Fibroblast of gingiva (primary cell): ENCODE measurements around the gene RNF123.

ENCODE experiments used
- DNase-seq: peaks from one replicate; pipeline ENCODE4 v3.0.0-alpha.2; 2011; ENCODE audit warnings: low read depth

RNF123 gene

DNA sequence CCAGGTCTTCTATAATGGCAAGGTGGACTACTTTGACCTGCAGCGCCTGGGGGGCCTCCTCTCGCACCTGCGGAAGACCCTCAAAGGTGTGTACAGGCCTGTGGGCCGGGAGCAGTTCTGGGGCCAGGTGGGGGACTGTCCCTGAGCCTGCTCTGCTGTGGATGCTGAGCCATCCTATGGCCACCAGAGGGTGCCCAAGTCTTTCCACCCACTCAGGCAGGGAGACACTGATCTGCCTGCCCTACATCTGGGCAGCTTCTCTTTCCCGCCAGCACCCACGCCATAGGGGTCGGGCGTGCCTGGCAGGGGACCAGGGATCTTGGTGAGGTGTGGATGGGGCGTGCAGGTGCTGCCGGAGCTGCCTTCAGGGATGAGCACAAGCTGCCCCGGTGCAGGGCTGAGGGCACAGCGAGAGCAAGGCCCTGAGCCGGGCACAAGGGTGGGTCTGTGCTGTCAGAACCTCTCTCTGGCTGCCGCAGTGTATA lies 14.1 kb downstream of the RNF123 start:
- peak; percentile 49 for DNase-seq

DNA sequence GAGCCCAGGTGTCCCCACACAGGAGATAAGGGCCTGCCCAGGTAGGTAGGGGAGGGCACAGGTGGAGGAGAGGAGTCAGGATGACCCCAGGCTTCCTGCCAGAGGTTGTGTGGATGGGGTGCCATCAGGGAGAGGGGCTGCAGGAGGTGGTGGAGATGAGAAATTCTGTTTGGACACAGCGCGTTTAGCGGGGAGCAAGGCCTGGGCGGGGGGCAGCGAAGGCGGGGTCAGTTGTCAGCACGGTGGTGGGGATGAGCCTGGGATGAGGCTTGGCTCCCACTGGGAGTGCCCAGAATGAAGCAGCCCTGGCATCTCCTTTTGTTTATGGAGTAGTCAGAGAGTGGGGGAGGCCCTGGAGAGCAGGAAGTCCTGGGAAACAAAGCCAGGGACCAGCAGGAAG lies 14.6 kb downstream of the RNF123 start:
- no peak for DNase-seq

DNA sequence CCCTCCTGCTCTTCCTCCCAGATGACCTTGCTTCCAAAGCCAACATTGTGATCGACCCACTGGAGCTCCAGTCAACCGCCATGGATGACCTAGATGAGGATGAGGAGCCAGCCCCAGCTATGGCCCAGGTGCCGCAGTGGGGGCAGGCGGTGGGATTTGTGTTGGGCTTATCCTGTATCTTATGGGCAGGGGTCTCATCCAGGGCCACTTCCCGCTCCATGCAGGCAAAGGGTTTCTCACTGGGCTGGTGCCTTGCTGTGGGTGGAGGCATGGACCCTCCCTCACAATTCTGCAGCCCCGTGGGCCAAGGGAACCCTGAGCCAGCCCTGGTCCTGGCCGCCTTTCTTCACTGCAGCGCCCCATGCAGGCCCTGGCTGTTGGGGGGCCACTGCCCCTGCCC lies 15.3 kb downstream of the RNF123 start:
- no peak for DNase-seq

DNA sequence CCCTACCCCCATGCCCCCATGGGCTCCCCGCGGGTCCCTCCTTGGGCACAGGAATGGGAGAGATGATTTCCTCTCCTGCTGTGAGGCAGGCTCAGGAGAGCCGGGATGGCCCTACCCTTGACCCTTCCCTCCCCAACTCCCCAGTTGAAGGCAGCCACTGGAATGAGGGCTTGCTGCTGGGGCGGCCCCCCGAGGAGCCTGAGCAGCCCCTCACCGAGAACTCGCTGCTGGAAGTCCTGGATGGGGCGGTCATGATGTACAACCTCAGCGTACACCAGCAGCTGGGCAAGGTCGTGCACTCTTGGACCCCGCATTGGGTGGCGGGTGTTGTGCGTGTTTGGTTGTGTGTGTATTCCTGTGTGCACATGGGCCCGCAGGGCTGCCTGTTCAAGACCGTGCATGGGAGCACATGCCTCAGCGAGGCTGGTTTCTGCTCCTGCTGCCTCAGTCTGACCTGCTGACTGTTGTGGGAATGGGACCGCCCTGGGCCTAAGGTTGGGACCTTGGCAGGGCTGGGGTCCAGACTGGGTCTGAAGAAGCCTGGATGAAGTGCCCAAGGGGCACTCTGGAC lies 16.1 kb downstream of the RNF123 start:
- no peak for DNase-seq

DNA sequence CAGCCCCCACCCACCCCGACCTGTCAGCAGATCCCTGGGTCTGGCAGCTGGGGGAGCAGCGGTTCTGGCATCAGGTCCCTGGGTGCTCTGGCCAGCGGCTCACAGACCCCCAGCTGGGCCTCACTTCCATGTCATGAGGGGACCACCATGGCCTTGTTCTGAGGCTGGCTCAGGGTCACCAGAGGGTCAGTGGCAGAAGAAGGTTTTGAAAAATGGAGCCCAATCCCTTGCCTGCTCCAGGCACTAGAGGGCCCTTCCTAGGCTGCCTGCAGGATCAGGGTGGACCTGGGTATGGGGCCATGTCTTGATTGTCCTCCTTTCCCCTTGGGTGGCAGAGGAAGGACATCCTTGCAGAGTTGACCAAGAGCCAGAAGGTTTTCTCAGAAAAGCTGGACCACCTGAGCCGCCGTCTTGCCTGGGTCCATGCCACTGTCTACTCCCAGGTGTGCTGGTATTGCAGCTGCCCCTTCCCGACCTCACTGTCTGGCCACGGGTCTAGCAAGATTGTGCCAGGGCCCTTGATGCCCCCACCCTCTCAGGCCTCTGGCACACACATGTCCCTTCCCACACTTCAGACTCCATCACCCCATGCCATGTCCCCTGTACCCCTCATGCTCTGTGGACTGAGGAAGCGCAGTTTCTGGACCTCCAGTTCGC lies 17.2 kb downstream of the RNF123 start:
- no peak for DNase-seq

DNA sequence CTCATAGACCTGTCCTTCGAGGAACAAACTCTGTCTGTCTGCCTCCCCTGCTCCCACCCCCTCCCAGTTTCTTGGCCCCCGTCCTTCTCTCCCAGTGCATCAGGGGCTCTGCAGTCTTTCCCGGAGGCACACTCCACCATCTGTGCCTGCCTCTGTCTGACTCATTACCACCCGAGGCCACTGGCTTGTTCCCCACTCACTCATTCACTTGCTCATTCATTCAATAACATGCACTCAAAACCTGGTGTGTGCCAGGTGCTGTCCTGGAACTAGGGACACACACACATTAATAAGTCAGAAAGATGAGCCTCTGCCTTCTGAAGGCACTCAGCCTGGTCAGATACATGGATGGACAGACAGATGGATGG lies 17.7 kb downstream of the RNF123 start:
- no peak for DNase-seq

DNA sequence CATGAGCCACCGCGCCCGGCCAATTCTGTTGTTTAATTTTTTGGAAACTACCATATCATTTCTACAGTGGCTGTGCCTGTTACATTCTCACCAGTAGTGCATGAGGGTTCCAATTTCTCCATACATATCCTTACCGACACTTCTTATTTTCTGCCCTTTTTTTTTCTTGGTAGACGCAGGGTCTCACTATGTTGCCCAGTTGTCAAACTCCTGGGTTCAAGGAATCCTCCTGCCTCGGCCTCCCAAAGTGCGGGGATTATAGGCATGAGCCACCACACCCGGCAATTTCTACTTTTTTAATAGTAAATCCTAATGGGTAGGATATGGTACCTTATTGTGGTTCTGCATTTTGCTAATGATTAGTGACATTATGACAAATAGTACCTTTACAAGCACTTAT lies 20.5 kb downstream of the RNF123 start:
- DNase-seq = no peak

DNA sequence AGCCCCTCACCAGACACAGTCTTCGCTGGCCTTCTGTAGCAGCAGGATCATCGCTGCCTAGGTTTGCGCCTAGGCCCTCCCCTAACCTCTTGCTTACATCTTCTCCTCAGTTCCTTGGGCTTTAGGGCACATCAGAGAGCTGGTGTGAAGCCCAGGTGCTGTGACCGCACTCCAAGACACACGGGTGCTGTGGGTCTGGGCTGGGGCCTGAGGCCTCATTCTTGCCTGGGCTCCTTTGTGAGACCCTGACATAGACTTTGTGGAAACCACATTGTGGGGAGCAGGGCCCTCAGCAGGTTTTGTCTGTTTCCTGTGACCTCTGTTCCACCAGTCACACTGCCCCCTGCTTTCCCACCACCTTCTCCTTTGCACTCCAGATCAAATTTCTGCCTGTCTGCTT lies 22.1 kb downstream of the RNF123 start:
- no peak for DNase-seq

DNA sequence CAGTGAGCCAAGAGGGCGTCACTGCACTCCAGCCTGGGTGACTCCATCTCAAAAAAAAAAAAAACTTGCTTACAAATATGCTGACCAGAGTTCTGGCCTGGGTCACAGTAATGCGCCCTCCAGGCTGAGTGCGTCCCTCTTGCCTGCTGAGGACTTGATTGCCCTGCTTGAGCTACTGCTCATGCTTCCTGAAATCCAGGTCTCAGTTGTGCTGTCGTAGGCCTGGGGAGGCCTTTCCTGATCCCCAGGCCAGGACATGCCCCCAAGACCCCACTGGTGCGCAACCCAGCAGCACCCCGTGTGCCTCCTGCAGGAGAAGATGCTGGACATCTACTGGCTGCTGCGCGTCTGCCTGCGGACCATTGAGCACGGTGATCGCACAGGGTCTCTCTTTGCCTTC lies 22.8 kb downstream of the RNF123 start:
- DNase-seq = no peak

DNA sequence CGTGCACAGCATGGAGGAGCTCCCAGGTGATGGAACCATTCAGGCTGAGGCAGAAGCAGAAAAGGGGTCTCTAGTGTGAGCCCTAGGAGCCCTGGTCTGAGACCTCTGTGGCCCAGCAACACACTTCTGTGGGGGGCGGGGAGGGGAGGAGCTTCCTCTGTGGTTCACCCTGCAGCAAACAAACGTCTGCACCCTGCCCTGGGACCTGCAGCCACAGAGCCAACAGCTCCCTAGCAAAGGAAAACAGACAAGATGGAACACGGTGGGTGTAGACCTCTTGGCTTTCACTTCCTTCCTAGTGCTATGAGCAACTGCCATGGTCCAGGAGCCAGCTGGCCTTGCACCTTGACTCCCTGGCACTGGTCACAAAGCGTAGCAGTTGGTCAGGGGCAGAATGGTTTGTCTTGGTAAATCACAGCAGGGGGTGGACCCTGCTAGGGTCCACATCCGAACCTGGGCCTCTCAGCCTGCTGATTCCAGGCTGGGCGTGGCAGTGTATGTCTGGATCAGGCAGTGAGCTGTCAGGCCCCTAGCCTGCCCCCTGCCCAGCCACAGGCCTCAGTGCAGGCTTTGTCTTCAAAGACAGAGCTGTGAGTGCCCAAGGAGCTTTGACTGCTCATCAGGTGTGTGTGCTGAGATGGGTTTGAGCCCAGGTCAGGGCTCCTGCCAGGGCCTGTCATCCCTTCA lies 23.4 kb downstream of the RNF123 start:
- DNase-seq = no peak

DNA sequence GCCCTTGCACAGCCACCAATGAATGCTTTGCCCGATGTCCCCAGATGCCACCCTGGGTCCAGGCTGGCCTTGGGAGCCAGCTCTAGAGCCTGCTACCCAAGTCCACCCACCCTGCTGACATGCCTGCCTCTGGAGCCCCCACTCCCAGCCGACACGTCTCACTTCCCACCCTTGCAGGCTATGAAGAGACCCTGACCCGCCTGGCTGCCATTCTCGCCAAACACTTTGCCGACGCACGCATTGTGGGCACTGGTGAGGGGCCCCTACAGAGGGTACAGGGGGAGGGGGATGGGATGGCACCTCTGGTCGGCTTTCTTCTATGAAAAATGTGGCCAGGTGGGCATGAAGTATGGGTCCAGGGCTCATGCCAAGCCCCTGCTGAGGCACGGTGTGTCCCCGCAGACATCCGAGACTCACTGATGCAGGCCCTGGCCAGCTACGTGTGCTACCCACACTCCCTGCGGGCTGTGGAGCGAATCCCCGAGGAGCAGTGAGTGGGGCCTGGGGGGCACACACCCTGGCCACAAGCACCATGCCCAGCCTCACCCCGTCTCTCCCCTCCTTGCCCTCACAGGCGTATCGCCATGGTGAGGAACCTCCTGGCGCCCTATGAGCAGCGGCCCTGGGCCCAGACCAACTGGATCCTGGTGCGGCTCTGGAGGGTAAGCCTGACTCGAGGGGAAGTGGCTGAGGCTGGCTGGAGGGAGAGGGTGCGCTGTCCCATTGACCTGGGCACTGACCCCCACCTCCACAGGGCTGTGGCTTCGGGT lies 24.2 kb downstream of the RNF123 start:
- DNase-seq = no peak

DNA sequence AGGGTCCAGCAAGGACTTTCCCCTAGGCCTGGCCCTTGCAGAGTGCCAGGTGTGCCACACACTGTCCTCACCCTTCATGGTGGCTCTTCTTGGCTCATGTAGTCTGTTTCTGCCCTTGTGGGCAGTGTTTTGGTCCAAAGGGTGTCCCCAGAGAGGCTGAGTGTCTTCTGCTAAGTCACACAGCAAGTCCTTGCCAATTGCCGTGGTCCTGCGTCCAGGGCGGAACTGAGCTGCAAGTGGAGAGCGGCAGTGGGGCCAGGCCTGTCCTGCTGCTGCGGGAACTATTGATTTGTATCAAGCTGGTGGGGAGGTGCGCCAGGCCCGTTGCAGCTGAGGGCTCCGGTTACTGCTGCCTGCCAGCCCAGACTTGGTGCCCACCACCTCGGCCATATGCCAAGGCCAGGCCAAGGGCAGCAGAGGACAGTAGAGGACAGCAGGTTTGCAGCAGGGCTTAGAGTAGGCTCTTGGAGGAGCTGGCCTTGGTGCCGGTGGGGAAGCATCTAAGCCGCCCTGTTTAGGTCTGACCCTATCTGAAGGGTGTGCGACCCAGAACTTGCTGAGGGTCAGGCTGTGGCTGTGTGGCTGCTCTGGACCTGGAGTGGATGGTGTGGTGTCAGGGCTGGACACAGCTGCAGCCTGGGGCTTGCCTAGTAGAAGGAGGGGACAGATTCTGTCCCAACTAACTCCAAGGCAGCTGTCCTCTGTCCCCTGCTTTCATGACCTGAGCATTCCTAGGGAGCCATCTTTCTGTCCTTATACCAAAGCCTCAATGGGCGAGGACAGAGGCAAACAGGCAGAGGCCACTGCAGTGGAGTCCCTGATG lies 25.6 kb downstream of the RNF123 start:
- DNase-seq = no peak

DNA sequence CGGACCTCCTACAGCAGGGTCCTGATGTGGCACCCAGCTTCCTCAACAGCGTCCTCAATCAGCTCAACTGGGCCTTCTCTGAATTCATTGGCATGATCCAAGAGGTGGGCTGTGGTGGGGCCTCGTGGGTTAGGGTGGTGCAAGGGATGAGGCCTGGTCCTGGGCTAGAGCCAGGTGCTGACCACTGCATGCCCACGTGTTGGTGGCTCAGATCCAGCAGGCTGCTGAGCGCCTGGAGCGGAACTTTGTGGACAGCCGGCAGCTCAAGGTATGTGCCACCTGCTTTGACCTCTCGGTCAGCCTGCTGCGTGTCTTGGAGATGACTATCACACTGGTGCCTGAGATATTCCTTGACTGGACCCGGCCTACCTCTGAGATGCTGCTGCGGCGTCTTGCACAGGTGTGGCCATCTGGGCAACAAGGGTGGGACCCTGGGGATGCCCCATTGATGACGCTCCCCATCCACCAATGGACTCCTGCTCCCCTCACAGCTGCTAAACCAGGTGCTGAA lies 26.3 kb downstream of the RNF123 start:
- no peak for DNase-seq

DNA sequence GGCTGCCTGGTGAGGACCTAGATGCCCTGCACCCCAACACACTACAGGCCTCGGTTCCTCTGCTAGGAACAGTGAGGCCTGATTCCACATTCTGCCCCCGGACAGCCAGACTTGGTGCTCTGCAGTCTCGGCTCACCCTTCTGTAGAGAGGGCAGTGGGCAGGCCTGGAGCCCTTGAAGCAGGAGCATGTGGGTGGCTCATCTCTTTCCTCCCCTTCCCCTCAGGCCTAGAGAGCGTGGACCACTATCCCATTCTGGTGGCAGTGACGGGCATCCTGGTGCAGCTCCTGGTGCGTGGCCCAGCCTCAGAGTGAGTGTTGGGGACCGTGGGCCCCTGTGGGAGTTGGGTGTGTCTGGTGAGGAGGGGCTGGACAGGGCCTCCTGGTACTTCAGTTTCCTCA lies 26.8 kb downstream of the RNF123 start:
- DNase-seq = no peak

DNA sequence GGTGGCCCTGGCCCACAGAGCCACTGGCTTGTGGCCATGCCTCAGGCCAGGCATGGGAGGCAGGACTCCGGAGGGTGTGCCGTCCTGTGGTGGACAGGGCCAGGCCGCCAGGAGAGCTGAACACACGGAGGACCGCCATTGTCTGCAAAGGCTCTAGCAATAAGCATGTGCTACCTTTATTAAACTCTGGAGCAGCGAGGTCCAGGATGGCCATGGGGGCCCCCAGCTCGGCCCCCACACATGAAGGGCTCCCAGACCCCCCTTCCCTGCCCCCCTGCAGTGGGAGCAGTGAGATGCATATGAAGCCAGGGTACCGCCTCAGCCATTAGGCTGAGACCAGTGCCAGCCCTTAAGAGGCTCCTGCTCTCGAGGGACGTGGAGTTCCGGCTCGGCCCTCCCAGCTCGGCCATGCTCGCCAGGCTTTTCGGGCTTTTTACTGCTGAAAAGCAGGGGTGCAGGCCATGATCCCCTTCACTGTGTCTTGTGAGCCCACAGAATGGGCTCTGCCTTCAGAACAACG lies 27.4 kb downstream of the RNF123 start:
- DNase-seq = no peak

DNA sequence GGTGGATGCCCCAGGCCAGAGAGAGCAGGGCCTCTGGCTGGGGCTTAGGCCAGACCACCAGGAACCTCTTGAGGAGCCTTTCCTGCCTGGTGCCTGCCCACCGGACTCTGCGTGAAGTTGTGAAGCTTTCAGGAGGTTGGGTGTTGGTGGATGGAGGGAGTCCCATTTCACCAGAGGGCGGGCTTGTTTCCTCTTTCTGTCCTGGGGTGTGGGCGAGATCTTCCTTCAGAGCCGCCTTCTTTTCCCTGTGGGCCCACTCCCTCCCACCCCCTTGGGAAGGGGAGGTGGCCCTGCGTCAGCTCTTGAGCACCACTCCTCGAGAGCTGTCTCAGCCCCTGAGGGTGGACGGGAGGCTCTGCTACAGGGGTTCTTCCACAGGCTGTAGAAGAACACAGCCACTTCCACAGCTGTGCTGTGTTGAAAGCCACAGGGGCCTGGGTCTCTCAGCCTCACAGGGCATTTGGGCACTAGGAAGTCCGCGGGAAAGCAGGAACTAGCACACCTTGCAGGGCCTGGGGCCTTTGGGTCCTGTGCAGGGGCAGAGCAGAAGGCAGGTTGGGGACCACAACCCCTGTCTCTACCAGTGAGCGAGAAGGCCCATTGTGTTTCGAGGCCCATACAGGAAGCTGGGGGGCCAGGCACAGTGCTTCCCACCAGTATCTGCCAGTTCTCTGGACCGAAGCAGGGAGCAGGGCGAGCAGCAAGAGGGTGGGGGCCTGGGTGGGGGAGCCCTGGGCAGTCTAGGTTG lies 28.0 kb downstream of the RNF123 start:
- no peak for DNase-seq

DNA sequence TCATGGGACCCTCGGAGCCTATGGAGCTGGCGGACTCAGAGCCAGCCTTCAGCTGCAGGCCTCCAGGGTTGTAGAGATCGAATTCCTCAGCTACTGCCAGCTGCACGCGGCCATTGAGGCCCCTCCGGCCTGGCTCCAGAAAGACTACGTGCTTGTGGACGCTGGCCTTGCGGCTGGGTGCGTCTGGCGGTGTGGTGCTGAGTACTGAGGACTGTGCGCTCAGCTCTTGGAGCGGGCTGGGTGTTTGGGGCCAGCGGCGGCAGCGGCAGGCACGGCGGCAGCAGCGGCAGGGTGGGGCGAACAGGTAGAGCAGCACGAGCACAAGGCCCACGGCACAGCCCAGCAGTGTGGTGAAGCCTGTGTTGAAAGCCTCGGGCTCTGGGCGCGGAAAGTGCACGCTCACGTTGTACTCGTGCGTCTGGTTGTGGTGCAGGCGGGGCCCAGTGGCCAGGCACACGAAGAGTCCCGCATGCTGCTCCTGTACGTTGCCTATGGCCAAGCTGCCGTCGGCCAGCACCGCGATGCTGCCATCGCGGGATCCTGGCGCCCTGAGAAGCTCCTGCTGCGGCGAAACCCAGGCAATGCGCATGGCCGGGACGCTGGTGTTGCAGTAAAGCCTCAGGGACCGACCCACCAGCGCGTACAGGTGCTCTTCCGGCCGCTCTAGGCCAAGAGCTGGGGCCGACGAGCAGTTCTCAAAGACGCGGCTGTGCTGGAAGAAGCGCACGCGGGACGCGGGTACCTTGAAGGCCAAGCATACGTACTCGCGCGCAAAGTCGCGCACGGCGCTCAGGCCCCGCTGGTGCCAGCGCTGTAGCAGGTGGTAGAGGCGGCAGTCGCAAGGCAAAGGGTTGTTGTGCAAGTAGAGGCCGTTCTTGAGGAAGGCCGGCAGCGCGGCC lies 28.9 kb downstream of the RNF123 start:
- no peak for DNase-seq

DNA sequence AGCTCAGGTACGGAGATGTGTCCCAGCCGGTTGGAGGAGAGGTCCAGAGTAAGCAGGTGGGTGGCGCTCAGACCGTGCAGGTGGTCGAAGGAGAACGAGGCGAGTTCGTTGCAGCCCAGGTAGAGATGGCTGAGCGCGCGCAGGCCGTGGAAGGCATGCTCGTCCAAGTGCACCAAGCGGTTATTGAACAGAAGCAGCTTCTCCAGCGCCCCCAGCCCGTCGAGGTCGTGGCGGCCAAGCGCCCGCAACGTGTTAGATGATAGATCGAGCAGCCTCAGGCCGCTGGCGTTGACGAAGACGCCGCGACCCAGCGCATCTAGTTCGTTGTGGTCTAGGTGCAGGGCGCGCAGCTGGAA lies 29.5 kb downstream of the RNF123 start:
- no peak for DNase-seq

DNA sequence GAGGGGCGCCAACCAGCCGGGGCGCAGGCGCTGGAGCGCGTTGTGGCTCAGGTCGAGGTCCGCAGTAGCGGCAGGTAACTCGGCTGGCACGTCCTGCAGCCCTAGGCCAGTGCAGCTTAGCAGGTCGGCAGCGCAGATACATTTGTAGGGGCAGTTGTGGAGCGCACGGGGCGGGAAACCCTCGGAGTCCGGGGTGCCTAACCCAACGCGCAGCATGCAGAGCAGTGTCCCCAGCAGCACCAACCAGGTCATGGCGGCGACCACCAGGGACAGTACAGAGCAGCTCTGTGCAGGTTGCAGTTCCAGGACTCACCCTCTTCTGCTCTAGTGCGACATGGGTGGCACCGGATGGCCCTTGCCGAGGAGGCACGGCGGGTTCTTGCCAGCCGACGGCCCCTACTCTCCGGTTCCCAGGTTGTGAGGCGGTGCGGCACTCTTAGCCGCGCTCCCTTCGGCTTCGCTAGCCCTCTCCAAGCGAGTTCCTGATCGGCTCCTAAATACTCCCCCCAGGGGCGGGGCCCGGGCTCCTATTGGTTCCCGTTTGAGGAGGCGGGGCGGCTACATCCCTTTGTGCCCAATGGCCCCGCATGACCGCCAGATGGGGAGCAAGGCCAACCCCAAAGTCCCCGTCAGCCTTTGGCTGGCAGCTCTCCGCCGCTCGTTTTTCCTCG lies 30.0 kb downstream of the RNF123 start, which contains the start of gene AMIGO3:
TSS of gene AMIGO3 (minus strand) at position 471 of the 671 bp plus-strand sequence. CDS start at position 252, 219 bp downstream.
- peak; percentile 90 for DNase-seq
